HG02571 (cell line): Measurements from ENCODE around the gene ARID2.

Experiments
- ATAC-seq: cut with Tn5 transposase; IDR thresholded peaks from one replicate; pipeline ENCODE4 v1.9.1; 2021; ENCODE audit warnings: mild to moderate bottlenecking, moderate library complexity; ENCODE audit not compliant: unreplicated experiment

Gene ARID2

DNA sequence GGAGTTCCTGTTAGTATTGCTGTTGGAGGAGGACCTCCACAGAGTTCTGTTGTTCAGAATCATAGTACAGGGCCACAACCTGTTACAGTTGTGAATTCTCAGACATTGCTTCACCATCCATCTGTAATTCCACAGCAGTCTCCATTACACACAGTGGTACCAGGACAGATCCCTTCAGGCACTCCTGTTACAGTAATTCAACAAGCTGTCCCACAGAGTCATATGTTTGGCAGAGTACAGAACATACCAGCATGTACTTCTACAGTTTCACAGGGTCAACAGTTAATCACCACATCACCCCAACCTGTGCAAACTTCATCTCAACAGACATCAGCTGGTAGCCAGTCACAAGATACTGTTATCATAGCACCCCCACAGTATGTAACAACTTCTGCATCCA lies 120.8 kb downstream of the ARID2 start:
- ATAC-seq: no peak

DNA sequence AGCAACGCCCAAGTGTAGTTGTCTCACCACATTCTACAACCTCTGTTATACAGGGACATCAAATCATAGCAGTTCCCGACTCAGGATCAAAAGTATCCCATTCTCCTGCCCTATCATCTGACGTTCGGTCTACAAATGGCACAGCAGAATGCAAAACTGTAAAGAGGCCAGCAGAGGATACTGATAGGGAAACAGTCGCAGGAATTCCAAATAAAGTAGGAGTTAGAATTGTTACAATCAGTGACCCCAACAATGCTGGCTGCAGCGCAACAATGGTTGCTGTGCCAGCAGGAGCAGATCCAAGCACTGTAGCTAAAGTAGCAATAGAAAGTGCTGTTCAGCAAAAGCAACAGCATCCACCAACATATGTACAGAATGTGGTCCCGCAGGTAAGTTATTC lies 123.0 kb downstream of the ARID2 start:
- no peak for ATAC-seq

DNA sequence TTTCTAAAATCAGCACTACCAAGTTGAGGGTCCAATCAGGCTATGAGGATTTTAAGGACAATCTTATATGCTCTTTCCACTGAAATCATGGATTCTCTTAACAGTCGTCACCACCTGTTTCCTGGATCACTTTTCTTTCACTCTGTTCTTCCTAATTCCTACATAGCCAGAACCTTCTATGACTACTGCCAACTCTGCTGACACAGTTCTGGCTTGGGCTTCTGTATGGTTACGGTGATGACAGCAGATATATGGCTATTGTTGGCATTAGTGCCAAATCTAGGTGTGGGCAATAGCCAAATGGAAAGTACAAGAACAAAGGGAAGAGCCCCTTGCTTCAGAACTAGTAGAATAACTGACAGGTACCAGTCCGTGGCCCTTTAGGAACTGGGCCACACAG lies 124.0 kb downstream of the ARID2 start:
- ATAC-seq: no peak

- no peak for ATAC-seq
Observed at GRCh38 chr12:45863332-45863731, 133.8 kb downstream of the ARID2 start.

GRCh38 chr12:45866299-45866698 lies 136.8 kb downstream of the ARID2 start:
- no peak for ATAC-seq

- ATAC-seq: no peak
Observed at GRCh38 chr12:45872446-45872845, 142.9 kb downstream of the ARID2 start.

DNA sequence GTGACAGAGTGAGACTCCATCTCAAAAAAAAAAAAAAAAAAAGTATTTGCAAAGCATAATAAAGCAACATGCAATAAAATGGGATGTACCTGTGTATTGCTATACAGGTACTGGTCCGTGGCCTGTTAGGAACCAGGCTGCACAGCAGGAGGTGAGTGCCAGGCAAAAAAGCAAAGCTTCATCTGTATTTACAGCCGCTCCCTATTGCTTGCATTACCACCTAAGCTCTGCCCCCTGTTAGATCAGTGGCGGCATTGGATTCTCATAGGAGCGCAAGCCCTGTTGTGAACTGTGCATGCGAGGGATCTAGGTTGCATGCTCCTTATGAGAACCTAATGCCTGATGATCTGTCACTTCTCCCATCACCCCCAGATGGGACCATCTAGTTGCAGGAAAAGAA lies 147.6 kb downstream of the ARID2 start:
- ATAC-seq: no peak

- no peak for ATAC-seq
Observed at GRCh38 chr12:45878630-45879255, 149.2 kb downstream of the ARID2 start.

- no peak for ATAC-seq
Observed at GRCh38 chr12:45879363-45879895, 149.9 kb downstream of the ARID2 start.

DNA sequence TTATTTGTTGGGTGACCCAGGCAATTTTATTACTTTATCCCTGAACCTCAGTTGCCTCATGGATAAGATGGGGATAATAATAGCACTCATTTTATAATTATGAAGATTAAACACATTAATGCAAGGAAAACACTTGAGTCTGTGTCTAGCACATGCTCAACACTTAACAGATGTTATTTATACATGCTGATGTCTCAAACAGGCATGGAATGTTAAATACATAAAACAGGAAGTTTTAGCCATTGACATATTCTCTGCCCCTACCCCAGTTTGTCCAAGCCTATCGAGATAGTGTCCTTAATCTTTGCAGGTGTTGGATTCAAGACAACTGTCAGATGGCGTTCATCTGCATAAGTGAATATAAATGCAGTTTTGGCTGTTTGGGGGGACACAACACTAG lies 151.0 kb downstream of the ARID2 start:
- no peak for ATAC-seq

- no peak for ATAC-seq
Observed at GRCh38 chr12:45883187-45883586, 153.7 kb downstream of the ARID2 start.

GRCh38 chr12:45886685-45887084 lies 157.2 kb downstream of the ARID2 start:
- no peak for ATAC-seq

GRCh38 chr12:45887544-45887943 lies 158.0 kb downstream of the ARID2 start:
- ATAC-seq: no peak

DNA sequence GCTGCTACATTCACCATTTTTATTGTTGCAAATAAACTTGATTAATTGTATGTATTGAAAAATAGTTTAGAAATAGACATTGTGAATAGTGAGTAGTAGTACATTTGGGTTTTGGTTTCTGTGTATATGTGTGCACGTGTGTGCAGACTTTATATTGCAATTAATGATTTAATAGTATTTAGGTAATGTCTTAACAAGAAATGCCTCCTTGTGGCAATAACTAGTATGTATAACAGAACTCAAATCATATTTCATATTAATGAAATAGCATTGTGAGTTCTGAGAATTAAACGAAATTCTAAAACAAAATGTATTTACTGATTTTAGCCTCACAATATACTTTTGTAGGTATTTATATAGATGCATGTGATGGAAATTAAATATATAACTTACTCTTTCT lies 160.8 kb downstream of the ARID2 start:
- no peak for ATAC-seq

DNA sequence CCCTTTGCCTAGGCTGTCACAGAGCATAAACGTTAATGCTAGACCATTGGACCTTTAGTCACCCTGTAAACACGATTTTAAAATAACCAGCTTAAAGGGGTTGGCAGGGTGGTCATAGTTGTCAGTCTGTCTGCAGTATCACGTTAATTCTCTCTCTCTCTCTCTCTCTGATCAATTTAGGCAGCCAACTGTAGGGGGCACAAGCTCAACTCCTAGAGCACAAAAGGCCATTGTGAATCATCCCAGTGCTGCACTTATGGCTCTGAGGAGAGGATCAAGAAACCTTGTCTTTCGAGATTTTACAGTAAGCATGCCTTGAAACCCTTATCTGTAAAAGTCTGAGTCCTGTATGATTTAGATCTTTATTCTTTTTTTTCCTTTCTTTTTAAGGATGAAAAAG lies 163.7 kb downstream of the ARID2 start:
- ATAC-seq: no peak

- ATAC-seq: no peak
Observed at GRCh38 chr12:45895961-45896360, 166.5 kb downstream of the ARID2 start.

GRCh38 chr12:45898094-45898493 lies 168.6 kb downstream of the ARID2 start:
- ATAC-seq: no peak

- peak; percentile 79 for ATAC-seq
Observed at GRCh38 chr12:45907955-45908354, 178.4 kb downstream of the ARID2 start.

- no peak for ATAC-seq
Observed at GRCh38 chr12:45909041-45909713, 179.7 kb downstream of the ARID2 start.

DNA sequence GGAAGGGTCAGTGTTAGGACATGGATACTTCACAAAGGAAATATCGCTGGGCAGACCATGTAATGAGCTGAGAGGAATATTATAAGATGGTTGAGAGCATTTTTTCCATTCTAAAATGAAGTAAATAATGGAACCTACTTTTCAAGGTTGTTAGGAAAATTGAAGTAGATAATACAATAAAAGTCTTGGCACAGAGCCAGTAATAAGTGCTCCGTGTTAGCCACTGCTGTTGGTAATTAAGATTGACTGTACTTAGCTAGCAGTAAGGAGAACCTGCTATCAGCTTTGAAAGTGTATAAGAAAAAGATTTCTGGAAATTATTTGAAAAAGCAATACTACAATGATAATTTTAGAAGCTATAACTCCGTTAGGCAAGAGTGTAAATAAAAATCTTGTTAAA lies 183.3 kb downstream of the ARID2 start:
- no peak for ATAC-seq

DNA sequence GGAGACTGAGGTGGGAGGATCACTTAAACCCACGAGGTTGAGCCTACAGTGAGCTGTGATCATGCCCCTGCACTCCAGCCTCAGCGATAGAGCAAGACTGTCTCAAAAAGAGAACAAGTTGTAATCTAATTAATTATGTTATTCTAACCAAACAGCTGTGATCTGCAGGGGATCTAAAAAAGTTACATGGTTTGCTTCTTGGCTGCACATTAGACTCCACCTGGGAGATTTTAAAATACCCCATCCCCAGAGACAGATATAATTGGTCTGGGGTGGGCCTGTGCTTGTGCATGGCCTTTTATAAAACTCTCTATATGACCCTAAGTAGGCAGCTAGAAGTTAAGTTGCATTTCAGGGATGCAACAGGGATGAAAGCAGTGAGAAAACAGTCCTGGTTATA lies 184.1 kb downstream of the ARID2 start:
- no peak for ATAC-seq

- ATAC-seq: no peak
Observed at GRCh38 chr12:45914090-45914489, 184.6 kb downstream of the ARID2 start.

DNA sequence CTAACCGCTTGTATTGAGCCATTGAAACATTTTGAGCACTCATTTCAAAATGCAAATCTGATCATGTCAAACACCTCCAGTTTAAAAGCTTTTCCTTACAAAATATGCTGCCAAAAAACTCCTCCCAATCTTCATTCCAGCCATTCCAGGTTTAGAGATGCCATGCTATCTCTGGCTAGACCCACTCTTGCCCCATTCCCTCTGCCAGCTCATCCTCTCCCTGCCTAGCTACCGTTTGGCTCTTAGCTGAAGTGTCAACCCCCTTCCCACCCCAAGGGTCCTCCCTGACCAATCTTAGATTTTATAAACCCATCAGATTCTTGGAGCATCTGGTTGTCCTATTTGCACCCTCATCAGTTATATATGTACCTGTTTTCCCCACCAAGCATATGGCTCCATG lies 185.9 kb downstream of the ARID2 start:
- ATAC-seq: no peak
